Erythroblast (primary cell): ENCODE results near the gene ADCY5.

ENCODE experiments used
- GATA1 ChIP-seq: IDR thresholded peaks from 2 replicates; pipeline ENCODE4 v1.6.1; 2011; ENCODE audit warnings: low read depth, mild to moderate bottlenecking, control low read depth, low read length, moderate library complexity
- POLR2A ChIP-seq: IDR thresholded peaks from 2 replicates; pipeline ENCODE4 v1.6.1; 2011; ENCODE audit warnings: mild to moderate bottlenecking, low read length

DNA sequence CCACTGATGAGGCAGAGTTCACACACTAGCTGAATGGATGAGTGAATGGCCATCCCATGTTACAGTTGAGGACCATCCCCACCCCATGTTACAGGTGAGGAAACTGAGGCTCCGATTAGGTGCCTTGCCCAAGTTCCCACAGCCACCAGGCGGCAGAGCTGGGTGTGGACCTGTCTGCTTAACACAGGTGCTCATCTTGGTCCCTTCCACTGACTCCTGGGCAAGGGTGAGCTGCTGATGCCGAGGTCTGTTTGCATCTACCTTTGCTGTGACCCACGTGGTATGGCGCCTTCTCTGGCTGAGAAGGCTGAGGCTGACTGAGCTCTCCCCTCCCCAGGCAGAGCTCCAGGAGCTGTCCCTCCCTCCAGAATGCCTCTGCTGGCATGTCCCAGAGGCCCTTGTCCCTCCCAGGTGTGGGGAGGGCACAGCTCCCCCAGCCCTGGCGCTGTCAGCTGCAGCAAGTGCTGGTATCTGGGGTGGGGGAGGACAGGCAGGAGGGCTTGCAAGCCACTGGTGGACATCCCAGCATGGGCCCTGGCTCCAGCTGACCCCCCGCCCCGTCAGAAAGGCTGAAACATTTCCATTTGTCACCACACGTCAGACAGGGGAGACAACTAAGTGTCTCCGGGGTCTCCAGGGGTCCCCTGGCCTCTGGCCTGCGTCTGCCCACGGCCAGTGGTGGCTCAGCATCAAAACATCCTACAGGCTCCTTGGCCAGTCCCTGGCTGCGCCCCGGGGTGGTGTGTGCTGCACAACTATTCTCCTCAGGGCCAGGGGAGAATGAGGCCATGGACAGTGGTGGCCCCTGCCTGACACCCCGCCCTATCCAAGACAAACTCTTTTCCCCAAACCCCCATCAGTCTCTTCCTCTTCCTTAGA, 105.4 kb downstream of the ADCY5 start:
- TF ChIP-seq POLR2A (no peak), GATA1 (no peak)
